ENCODE data around the gene PLEKHA8.

PLEKHA8 gene

DNA sequence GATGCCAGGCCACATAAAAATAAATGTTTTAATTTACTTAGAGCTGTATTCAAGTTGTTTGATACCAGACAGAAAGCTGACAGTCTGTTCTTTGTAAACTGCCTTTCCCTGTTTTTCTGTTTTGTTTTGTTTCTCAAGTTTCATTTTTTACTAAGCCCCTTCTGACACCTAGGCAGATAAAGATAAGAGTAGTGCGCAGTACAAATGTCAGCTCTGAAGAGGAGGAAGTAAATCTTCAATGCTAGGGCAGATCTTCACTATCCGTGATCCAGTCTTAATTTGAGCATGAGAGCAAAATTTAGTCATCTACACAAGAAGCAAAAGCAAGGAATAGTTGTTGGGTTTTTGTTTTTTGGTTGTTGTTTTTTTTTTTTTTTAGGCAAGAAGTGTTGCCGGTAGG is 133.9 kb downstream of the PLEKHA8 start:
- no peaks in the 10 kb centered on the region for H3K36me3 ChIP-seq (ENCODE audit: control insufficient read depth, insufficient read depth, low read length)
- TF ChIP-seq, protein P1, sequence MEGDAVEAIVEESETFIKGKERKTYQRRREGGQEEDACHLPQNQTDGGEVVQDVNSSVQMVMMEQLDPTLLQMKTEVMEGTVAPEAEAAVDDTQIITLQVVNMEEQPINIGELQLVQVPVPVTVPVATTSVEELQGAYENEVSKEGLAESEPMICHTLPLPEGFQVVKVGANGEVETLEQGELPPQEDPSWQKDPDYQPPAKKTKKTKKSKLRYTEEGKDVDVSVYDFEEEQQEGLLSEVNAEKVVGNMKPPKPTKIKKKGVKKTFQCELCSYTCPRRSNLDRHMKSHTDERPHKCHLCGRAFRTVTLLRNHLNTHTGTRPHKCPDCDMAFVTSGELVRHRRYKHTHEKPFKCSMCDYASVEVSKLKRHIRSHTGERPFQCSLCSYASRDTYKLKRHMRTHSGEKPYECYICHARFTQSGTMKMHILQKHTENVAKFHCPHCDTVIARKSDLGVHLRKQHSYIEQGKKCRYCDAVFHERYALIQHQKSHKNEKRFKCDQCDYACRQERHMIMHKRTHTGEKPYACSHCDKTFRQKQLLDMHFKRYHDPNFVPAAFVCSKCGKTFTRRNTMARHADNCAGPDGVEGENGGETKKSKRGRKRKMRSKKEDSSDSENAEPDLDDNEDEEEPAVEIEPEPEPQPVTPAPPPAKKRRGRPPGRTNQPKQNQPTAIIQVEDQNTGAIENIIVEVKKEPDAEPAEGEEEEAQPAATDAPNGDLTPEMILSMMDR (IDR thresholded peaks at IDR 0.05; ENCODE audit: insufficient read depth, low read length, poor library complexity, severe bottlenecking) = no peak
- DNase-seq (ENCODE audit: extremely low read depth, insufficient read length) = no peak
- no peaks in the 10 kb centered on the region for H3K27me3 ChIP-seq (replicated peaks; ENCODE audit: control insufficient read depth, insufficient read depth, low read length)
- no peak overlapping the region for H3K4me3 ChIP-seq (replicated peaks; ENCODE audit: low read depth, low read length)

DNA sequence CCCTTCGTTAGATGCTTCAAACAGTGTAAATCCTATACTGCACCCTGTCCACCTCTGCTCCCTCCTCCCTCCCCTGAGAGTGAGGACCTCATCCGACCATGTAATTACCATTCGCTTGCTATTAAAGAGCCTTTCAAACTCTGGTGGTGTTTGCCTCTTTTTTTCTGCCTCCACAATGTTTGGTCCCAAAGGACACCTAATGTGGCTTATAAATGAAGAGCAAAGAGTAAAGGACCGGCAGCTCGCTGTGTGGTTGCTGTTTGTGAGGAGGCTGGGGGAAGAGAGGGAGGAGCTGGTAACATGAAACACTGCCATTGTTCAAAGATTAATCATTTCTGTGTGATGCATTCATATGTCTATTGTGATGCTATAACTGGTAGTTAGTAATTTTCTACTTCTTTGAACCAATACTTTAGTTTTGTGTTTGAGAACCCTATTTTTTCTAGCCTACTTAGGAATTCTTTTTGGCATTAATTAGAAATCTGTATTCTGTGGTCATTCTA is 134.5 kb downstream of the PLEKHA8 start:
- TF ChIP-seq, protein P1 (IDR thresholded peaks at IDR 0.05; ENCODE audit: insufficient read depth, low read length, poor library complexity, severe bottlenecking) = no peak
- Histone ChIP-seq H3K36me3 (ENCODE audit: control insufficient read depth, insufficient read depth, low read length) (no peaks in the 10 kb centered on the region), H3K27me3 (replicated peaks; ENCODE audit: control insufficient read depth, insufficient read depth, low read length) (no peaks in the 10 kb centered on the region), H3K4me3 (replicated peaks; ENCODE audit: low read depth, low read length) (0 out of 2 replicates have a peak overlapping the region, but pooled peaks have one; percentile 12)
- no peak for DNase-seq (ENCODE audit: extremely low read depth, insufficient read length)

DNA sequence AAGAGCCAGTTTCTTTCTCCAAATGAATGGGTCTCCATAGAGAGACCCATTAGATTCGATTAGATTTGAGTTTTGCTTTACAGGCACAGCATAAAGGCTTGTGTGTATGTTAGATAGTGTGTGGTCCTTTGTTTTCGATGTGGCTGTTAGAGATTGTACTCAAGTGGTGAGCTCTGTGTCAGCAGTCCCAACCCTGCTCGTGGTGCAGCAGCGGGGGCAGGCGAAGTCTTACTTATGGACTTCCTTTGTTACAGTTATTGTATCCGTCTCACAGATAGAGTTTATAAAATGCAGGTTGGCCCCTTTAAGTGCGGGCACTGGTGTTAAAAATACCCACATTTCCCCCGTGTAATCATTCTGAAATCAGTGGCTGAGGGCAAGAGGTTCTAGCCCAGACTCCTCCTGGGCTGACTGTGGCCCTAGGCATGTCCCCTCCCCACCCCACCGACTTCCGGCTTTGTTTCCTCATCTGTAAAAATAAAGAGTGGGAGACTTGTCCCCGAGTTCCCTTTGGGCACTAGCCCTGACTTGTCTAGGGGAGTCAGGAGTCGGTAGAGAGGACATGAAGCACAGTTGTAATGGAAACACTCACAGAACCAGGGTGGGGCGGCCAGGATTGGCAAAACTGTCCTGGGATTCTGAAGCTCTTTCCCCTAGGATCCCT is 135.2 kb downstream of the PLEKHA8 start:
- DNase-seq (ENCODE audit: extremely low read depth, insufficient read length) = peak; percentile 53
- H3K36me3 ChIP-seq (ENCODE audit: control insufficient read depth, insufficient read depth, low read length) = no peaks in the 10 kb centered on the region
- no peaks in the 10 kb centered on the region for H3K27me3 ChIP-seq (replicated peaks; ENCODE audit: control insufficient read depth, insufficient read depth, low read length)
- no peak overlapping the region; the same call in 1 of the 2 replicates for H3K4me3 ChIP-seq (replicated peaks; ENCODE audit: low read depth, low read length)
- TF ChIP-seq, protein P1 (IDR thresholded peaks at IDR 0.05; ENCODE audit: insufficient read depth, low read length, poor library complexity, severe bottlenecking) = no peak

DNA sequence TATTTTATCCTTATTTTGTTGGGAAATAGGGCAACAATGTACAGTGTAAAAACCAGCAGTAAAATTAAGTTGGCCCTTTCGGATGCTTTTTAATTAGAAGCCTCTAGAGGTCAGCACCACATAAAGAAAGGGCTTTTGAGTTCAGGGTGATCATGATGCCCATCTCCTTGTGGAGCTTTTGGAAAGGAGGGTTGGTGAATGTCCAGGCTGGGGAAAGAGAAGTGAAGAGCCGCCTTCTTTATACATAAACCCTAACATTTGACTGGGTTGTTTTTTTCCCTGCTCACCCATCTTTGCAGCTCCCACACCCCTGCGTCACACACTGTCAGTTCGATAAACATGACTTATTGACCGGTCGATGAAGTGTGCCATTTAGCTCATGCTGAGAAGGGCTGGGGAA is 136.4 kb downstream of the PLEKHA8 start:
- Histone ChIP-seq H3K36me3 (ENCODE audit: control insufficient read depth, insufficient read depth, low read length) (no peaks in the 10 kb centered on the region), H3K4me3 (replicated peaks; ENCODE audit: low read depth, low read length) (no peak overlapping the region), H3K27me3 (replicated peaks; ENCODE audit: control insufficient read depth, insufficient read depth, low read length) (no peaks in the 10 kb centered on the region; the same call in 1 of the 2 replicates)
- TF ChIP-seq, protein P1 (IDR thresholded peaks at IDR 0.05; ENCODE audit: insufficient read depth, low read length, poor library complexity, severe bottlenecking) = peak; percentile 63
- DNase-seq (ENCODE audit: extremely low read depth, insufficient read length) = peak; percentile 34

DNA sequence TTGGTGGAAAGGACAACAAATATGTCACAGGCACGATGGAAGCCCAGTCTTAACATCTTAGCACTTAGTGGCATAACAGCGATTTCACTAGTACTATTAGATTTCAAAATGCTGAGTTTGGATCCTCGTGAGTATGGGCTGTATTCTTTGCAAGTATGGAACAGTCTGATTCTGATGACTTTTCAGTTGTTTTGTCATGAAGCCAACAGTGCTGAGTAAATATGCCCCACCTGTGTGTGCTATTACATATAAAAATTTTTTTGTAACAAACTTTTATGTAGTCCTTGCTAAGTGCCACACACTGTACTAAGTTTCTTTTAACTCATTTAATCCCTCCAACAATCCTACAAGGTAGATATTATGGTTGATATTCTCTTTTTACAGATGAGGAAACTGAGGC is 137.4 kb downstream of the PLEKHA8 start:
- TF ChIP-seq, protein P1 (IDR thresholded peaks at IDR 0.05; ENCODE audit: insufficient read depth, low read length, poor library complexity, severe bottlenecking) = no peak
- no peak overlapping the region for H3K4me3 ChIP-seq (replicated peaks; ENCODE audit: low read depth, low read length)
- no peak for DNase-seq (ENCODE audit: extremely low read depth, insufficient read length)

More for the DNA sequence above, 137.4 kb downstream of the PLEKHA8 start:
- Histone ChIP-seq H3K27me3 (replicated peaks; ENCODE audit: control insufficient read depth, insufficient read depth, low read length) (no peaks in the 10 kb centered on the region; the same call in 1 of the 2 replicates), H3K36me3 (ENCODE audit: control insufficient read depth, insufficient read depth, low read length) (no peaks in the 10 kb centered on the region)

Measured in GM06990 (cell line).